H1 (cell line): Measurements from ENCODE around the gene EGFR. TPM values are rescaled to one million over a fixed set of nuclear protein-coding genes. Genes with fewer than 3 reads are reported as not detected.
A peak's percentile ranks its signal among the peaks of the same experiment; 100 is the strongest.

Source experiments
- CTCF ChIA-PET: fragments of 300-600 bp; sonication (Branson Sonifier 250); formaldehyde crosslinking; loops from one replicate; lab custom pipeline; 2021; ENCODE audit not compliant: partially characterized antibody; lab: Charles Lee
- POLR2A ChIA-PET: fragments of 300-600 bp; sonication (Branson Sonifier 250); formaldehyde crosslinking; loops from one replicate; lab custom pipeline; 2021; ENCODE audit warnings: inconsistent platforms; ENCODE audit not compliant: partially characterized antibody; lab: Charles Lee
- DNase-seq, 2 experiments: peaks; one replicate each; pipeline versions ENCODE4 v3.0.0 to v3.0.0-alpha.2; 2010 to 2022; ENCODE audit warnings: low spot score in 2 of 2, low read depth in 1 of 2, mixed read lengths in 1 of 2
- FAIRE-seq: peaks from 2 replicates; lab custom pipeline; 2011; peaks lifted over from hg19 to GRCh38; lab: Jason Lieb, UNC
- H2AFZ ChIP-seq: 2 replicates; pipeline ENCODE4 v1.8.1; 2012; ENCODE audit warnings: low read length, inconsistent platforms
- H2AK5ac ChIP-seq: 2 replicates; pipeline ENCODE4 v1.6.1; 2013; ENCODE audit warnings: low read depth, low read length
- H2BK120ac ChIP-seq: replicated peaks from 2 replicates; pipeline ENCODE3; 2013; ENCODE audit warnings: low read depth, low read length, inconsistent platforms
- H2BK12ac ChIP-seq: 2 replicates; pipeline ENCODE4 v1.6.1; 2013; ENCODE audit warnings: low read depth, low read length
- H2BK15ac ChIP-seq: 2 replicates; pipeline ENCODE4 v1.6.1; 2013; ENCODE audit warnings: low read length
- H2BK20ac ChIP-seq: 2 replicates; pipeline ENCODE4 v1.6.1; 2013; ENCODE audit warnings: low read length
- H2BK5ac ChIP-seq: 2 replicates; pipeline ENCODE4 v1.6.1; 2013; ENCODE audit warnings: low read depth, low read length
- H3K14ac ChIP-seq: 2 replicates; pipeline ENCODE4 v1.6.1; 2013; ENCODE audit warnings: inconsistent platforms; ENCODE audit not compliant: insufficient read length
- H3K18ac ChIP-seq: 2 replicates; pipeline ENCODE4 v1.6.1; 2013; ENCODE audit warnings: low read length; ENCODE audit errors: extremely low read depth
- H3K23ac ChIP-seq: 2 replicates; pipeline ENCODE4 v1.6.1; 2013; ENCODE audit warnings: inconsistent platforms; ENCODE audit not compliant: insufficient read length
- H3K23me2 ChIP-seq: 2 replicates; pipeline ENCODE4 v1.6.1; 2013; ENCODE audit warnings: low read depth, low read length
- H3K27ac ChIP-seq: 2 replicates; pipeline ENCODE4 v1.6.1; 2011; ENCODE audit warnings: low read depth, low read length, inconsistent platforms
- H3K27me3 ChIP-seq, 4 experiments: replicated peaks in 1 of 4; 1 replicate in 1 of 4; 2 replicates in 3 of 4; pipeline versions ENCODE4 v1.6.1 to v1.8.1; 2011 to 2013; ENCODE audit warnings: low read length in 3 of 4, mild to moderate bottlenecking in 3 of 4, inconsistent platforms in 2 of 4, mixed read lengths in 2 of 4, moderate library complexity in 1 of 4; ENCODE audit not compliant: control insufficient read depth in 3 of 4, insufficient read depth in 3 of 4; ENCODE audit errors: extremely low read depth in 1 of 4
- H3K36me3 ChIP-seq, 4 experiments: 2 replicates each; pipeline versions ENCODE4 v1.6.1 to v1.8.1; 2011 to 2013; ENCODE audit warnings: mild to moderate bottlenecking in 4 of 4, low read length in 3 of 4, moderate library complexity in 2 of 4, control low read depth in 1 of 4, inconsistent platforms in 1 of 4; ENCODE audit not compliant: insufficient read depth in 4 of 4, control insufficient read depth in 2 of 4
- H3K4ac ChIP-seq: replicated peaks from 2 replicates; pipeline ENCODE3; 2013; ENCODE audit warnings: low read length, low read depth, mixed read lengths, inconsistent platforms; ENCODE audit not compliant: insufficient read length
- H3K4me1 ChIP-seq, 4 experiments: replicated peaks in 1 of 4; 1 replicate in 1 of 4; 2 replicates in 3 of 4; pipeline versions ENCODE4 v1.6.1 to v1.8.1; 2011 to 2013; ENCODE audit warnings: low read length in 3 of 4, inconsistent platforms in 2 of 4, mixed read lengths in 1 of 4; ENCODE audit not compliant: insufficient read depth in 4 of 4, control insufficient read depth in 3 of 4
- H3K4me2 ChIP-seq, 2 experiments: 2 replicates each; pipeline versions ENCODE4 v1.6.1 to v1.8.1; 2011 to 2013; ENCODE audit warnings: low read depth in 2 of 2, low read length in 2 of 2, control low read depth in 1 of 2, inconsistent platforms in 1 of 2, mild to moderate bottlenecking in 1 of 2; ENCODE audit not compliant: insufficient read depth in 1 of 2
- H3K4me3 ChIP-seq, 4 experiments: fragments of 200-600, 300-600 bp in 1 of 4; sonication (generic), shearing (Covaris generic), sonication (Bioruptor Twin) in 1 of 4; 2 replicates each; pipeline versions ENCODE4 v1.5.1 to v1.8.1; 2011 to 2016; ENCODE audit warnings: low read length in 4 of 4, low read depth in 3 of 4, control low read depth in 2 of 4, inconsistent platforms in 2 of 4, mild to moderate bottlenecking in 2 of 4, mixed read lengths in 1 of 4, moderate library complexity in 1 of 4; ENCODE audit not compliant: insufficient read depth in 2 of 4; ENCODE audit errors: extremely low read depth in 1 of 4
- H3K56ac ChIP-seq: replicated peaks from 2 replicates; pipeline ENCODE3; 2013; ENCODE audit warnings: low read depth, mild to moderate bottlenecking, mixed read lengths, low read length, inconsistent platforms; ENCODE audit not compliant: insufficient read length
- H3K79me1 ChIP-seq: 2 replicates; pipeline ENCODE4 v1.6.1; 2013; ENCODE audit warnings: low read depth, low read length, control low read depth
- H3K79me2 ChIP-seq, 2 experiments: 2 replicates each; pipeline versions ENCODE4 v1.6.1 to v1.8.1; 2012 to 2013; ENCODE audit warnings: low read length in 2 of 2, mild to moderate bottlenecking in 2 of 2, inconsistent platforms in 1 of 2; ENCODE audit not compliant: insufficient read depth in 2 of 2, control insufficient read depth in 1 of 2
- H3K9ac ChIP-seq, 4 experiments: replicated peaks in 1 of 4; 1 replicate in 1 of 4; 2 replicates in 3 of 4; pipeline versions ENCODE4 v1.6.1 to v1.8.1; 2011 to 2013; ENCODE audit warnings: low read depth in 3 of 4, low read length in 3 of 4, control low read depth in 2 of 4, mild to moderate bottlenecking in 2 of 4, moderate library complexity in 2 of 4, inconsistent platforms in 1 of 4; ENCODE audit errors: extremely low read depth in 1 of 4
- H3K9me3 ChIP-seq, 2 experiments: 2 replicates each; pipeline versions ENCODE4 v1.6.1 to v1.8.1; 2012 to 2013; ENCODE audit warnings: mild to moderate bottlenecking in 2 of 2, moderate library complexity in 2 of 2, control low read depth in 1 of 2, inconsistent platforms in 1 of 2, low read depth in 1 of 2, low read length in 1 of 2, mixed read lengths in 1 of 2; ENCODE audit not compliant: insufficient read depth in 2 of 2
- H4K20me1 ChIP-seq, 2 experiments: replicated peaks in 1 of 2; 2 replicates each; pipeline versions ENCODE3 to v1.8.1; 2011 to 2013; ENCODE audit warnings: inconsistent platforms in 2 of 2, low read length in 2 of 2, mild to moderate bottlenecking in 1 of 2; ENCODE audit not compliant: insufficient read depth in 2 of 2, control insufficient read depth in 1 of 2
- H4K5ac ChIP-seq: 2 replicates; pipeline ENCODE4 v1.6.1; 2013; ENCODE audit warnings: low read length, low read depth, mixed read lengths, inconsistent platforms; ENCODE audit not compliant: insufficient read length
- H4K8ac ChIP-seq: 2 replicates; pipeline ENCODE4 v1.8.0; 2013; ENCODE audit warnings: mild to moderate bottlenecking, moderate library complexity, low read length, inconsistent platforms; ENCODE audit not compliant: insufficient read depth; ENCODE audit errors: extremely low read depth
- H4K91ac ChIP-seq: replicated peaks from 2 replicates; pipeline ENCODE3; 2013; ENCODE audit warnings: low read length, mixed read lengths, inconsistent platforms; ENCODE audit not compliant: insufficient read length
- ASH2L ChIP-seq: fragments of 200-600, 300-600 bp; sonication (generic); IDR thresholded peaks from one replicate; pipeline ENCODE4 v1.7.1; 2017; ENCODE audit warnings: low read length
- BCL11A ChIP-seq, 2 experiments: IDR thresholded peaks; one replicate each; pipeline ENCODE4 v1.6.1; 2011; ENCODE audit warnings: low read depth in 2 of 2, low read length in 2 of 2, mild to moderate bottlenecking in 2 of 2
- CHD1 ChIP-seq: IDR thresholded peaks from 2 replicates; pipeline ENCODE4 v1.6.1; 2012; ENCODE audit warnings: low read depth, low read length, improper control_type of control experiment
- MAX ChIP-seq: IDR thresholded peaks from 2 replicates; pipeline ENCODE4 v1.6.1; 2012; ENCODE audit warnings: inconsistent platforms
- POLR2AphosphoS5 ChIP-seq: IDR thresholded peaks from 2 replicates; pipeline ENCODE4 v1.6.1; 2011; ENCODE audit warnings: low read depth, low read length
- TAF1 ChIP-seq: IDR thresholded peaks from 2 replicates; pipeline ENCODE4 v1.6.1; 2011; ENCODE audit warnings: mild to moderate bottlenecking, low read depth, low read length
- WGBS, 2 experiments: shearing (Covaris generic) in 1 of 2; methylation state at CpG; one replicate each; pipeline versions ENCODE4 v1.1.6 to v1.1.7; 2013 to 2015; ENCODE audit warnings: low lambda C conversion rate in 2 of 2, mixed read lengths in 2 of 2, inconsistent platforms in 1 of 2, low coverage in 1 of 2, missing lambda C conversion rate in 1 of 2; ENCODE audit not compliant: insufficient replicate concordance in 2 of 2, insufficient coverage in 1 of 2, insufficient read length in 1 of 2; ENCODE audit errors: extremely low coverage in 1 of 2, missing lambda C conversion rate in 1 of 2; 5-methylcytosine and 5-hydroxymethylcytosine counted together
- polyA plus RNA-seq, 7 experiments: library from polyadenylated mRNA; depleted of rRNA in 3 of 7; stranded (reverse) in 5 of 7; unstranded in 2 of 7; fragments of >200 nt in 5 of 7; fragments of 200-250 nt in 2 of 7; gene quantifications; 1 replicate in 5 of 7; 2 replicates in 1 of 7; 4 replicates in 1 of 7; pipeline versions ENCODE4 v1.2.1 to v1.2.3, GENCODE V29; 2011 to 2013; ENCODE audit warnings: missing spikeins in 2 of 7, mixed read lengths in 2 of 7
- total RNA-seq: library from RNA; stranded (reverse); fragmentation: NEBNext Ultra II Directional; extraction: Animal tissue kit (Norgen Biotek cat#: 25700); gene quantifications from 2 replicates; pipeline ENCODE4 v1.2.1, GENCODE V29; 2021

EGFR gene
- total and polyA plus RNA-seq, 2 of the 8 experiments (the other 6 are each of a cell fraction or from before 2014, with no cell fraction given) = 1.9 to 5.8 TPM

DNA sequence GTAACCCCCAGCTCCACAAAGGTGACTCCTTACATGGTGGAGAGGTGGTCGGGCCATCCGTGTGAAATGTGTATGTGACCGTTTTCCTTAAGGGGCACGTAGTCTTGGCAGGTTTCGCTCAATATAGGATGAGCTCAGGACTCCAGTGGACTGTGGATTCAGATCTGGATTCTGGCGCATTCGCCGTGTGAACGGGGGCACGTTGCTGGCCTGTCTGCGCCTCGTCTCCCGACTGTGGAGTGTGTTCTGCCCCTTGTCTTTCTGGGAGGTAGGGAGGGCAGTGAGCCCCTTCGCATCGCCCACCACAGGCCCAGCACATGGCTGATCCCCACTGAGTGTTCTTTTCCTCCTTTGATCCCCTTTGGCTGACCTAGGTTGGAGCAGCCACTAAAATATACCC, 165.1 kb downstream of the EGFR start:
- no peak overlapping the region for H3K14ac ChIP-seq
- H3K36me3 ChIP-seq = no peaks in the 10 kb centered on the region
- no peak overlapping the region for H3K4ac ChIP-seq
- H3K4me3 ChIP-seq = no peak overlapping the region
- H4K8ac ChIP-seq = no peak overlapping the region
- 0 out of 2 replicates have a peak overlapping the region, but pooled peaks have one; percentile 61 for H2BK15ac ChIP-seq
- ChIA-PET CTCF (no interaction called here), POLR2A (no interaction called here)
- no peaks in the 10 kb centered on the region for H4K20me1 ChIP-seq
- no peak overlapping the region for H4K5ac ChIP-seq
- no peak for FAIRE-seq
- 0 out of 2 replicates have a peak overlapping the region, but pooled peaks have one; percentile 50 for H2BK12ac ChIP-seq
- H3K9me3 ChIP-seq = no peaks in the 10 kb centered on the region
- H4K91ac ChIP-seq = no peak overlapping the region
- WGBS, 2 experiments = 88% methylated on average over 15 of the region's 15 CpGs; no CpG with 5 or more reads in 1 of the 2 experiments
- H3K4me1 ChIP-seq = peaks cover 3 to 5% (median 4%) of the 10 kb centered on the region in 4 experiments; a peak in 6 of 7 replicates
- H3K27ac ChIP-seq = no peak overlapping the region
- no peak overlapping the region for H3K56ac ChIP-seq
- no peak overlapping the region for H2AFZ ChIP-seq
- H3K27me3 ChIP-seq = no peaks in the 10 kb centered on the region; a peak in 2 of 7 replicates
- no peak overlapping the region for H2AK5ac ChIP-seq
- H2BK120ac ChIP-seq = no peak overlapping the region
- H3K23me2 ChIP-seq = no peaks in the 10 kb centered on the region
- no peak overlapping the region for H3K23ac ChIP-seq
- H2BK5ac ChIP-seq = no peak overlapping the region
- no peak for DNase-seq
- no peak overlapping the region for H3K18ac ChIP-seq
- no peaks in the 10 kb centered on the region for H3K79me1 ChIP-seq
- no peaks in the 10 kb centered on the region for H3K79me2 ChIP-seq
- no peak overlapping the region for H2BK20ac ChIP-seq
- no peak overlapping the region for H3K4me2 ChIP-seq
- H3K9ac ChIP-seq = no peak overlapping the region
- TF ChIP-seq MAX (no peak), POLR2AphosphoS5 (no peak), CHD1 (no peak), ASH2L (no peak), TAF1 (no peak), BCL11A (IDR thresholded peaks at IDR 0.05; ENCODE audit: low read depth in 2 of 2, low read length in 2 of 2) (no peak)
